ENCODE results near the gene SNX15. TPM values are rescaled to one million over a fixed set of nuclear protein-coding genes. Genes with fewer than 3 reads are reported as not detected.

The SNX15 gene
- total RNA-seq, 3 donors from 2014 or later (not counting 1 experiment from before 2014, with no cell fraction given), result 16.9 to 28.1 (median 27.1) TPM

DNA sequence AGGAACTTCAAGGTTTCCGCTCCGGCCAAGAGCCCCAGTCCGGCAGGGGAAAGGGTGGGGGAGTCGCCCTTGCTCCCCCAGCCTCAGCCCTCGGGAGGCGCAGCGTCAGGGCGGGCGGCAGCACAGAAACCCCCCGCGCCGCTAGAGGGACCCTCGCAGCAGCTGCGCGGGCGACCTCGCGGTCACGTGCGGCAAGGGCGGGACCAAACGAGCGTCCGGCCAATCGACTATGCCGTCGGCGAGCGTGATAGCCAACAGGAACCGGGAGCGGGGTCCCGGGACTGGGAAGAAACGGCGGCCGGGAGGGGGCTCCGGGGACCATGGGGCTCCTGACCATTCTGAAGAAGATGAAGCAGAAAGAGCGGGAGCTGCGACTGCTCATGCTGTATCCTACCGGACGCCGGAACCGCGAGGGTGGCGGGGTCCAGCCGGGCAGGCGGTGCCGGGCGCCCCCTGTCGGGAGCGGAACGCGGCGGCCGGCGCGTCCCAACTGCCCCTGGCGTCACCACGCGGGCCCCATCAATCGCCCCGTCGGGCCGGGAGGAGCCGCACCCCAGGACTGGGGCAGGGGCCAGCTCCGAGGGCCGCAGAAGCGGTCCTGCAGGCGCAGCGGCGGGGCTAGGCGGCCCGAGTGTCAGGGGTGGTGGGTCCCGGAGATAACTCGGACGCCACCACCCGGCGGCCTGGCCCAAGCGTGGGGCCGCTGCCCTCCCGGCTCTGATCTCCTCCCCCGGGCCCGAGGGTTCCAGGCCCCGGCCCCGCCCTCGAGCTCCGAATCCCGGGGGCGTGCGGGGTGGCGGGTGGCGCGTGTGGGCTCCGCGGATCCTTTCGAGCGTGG lies 13.1 kb upstream of the SNX15 start, which contains the start of gene ARL2:
Gene ARL2, plus strand, starts transcription at position 273 of the 838 bp plus-strand sequence. Its CDS starts 48 bp downstream, at position 321.
- ATAC-seq (peak; percentile 77 to 90 (median 85)), DNase-seq (peak; percentile 86 to 94)
- H3K4me3 ChIP-seq (ENCODE audit: low read length), result peak within 1 kb of the TSS; percentile 93
- H3K27ac Mint-ChIP-seq, result peak within 1 kb of the TSS; percentile 95 to 96
- H3K27ac ChIP-seq (ENCODE audit: low read length), result peak within 1 kb of the TSS; percentile 100
- H3K4me3 Mint-ChIP-seq, result peak within 1 kb of the TSS; percentile 95
- no peaks in the 10 kb centered on the region for H3K36me3 Mint-ChIP-seq
- H3K27me3 ChIP-seq (ENCODE audit: control insufficient read depth, insufficient read depth, low read length), result no peaks in the 10 kb centered on the region
- intact Hi-C loops (cut with micrococcal nuclease), result loop anchor here (1.0 to 5.0 kb wide), 4 partner anchors 13 to 167 kb away; partner anchors contain the start of genes SNX15 and ZNHIT2
- no peaks in the 10 kb centered on the region for H3K9me3 Mint-ChIP-seq
- WGBS (ENCODE audit: insufficient coverage), result under 1% methylated on average over 96 of the region's 96 CpGs
- peaks cover 26% of the 10 kb centered on the region for H3K4me1 ChIP-seq (ENCODE audit: control insufficient read depth, insufficient read depth, low read length)
- no peaks in the 10 kb centered on the region for H3K9me3 ChIP-seq (ENCODE audit: control insufficient read depth, insufficient read depth, low read length)
- peaks cover 21 to 29% of the 10 kb centered on the region in 2 donors for H3K4me1 Mint-ChIP-seq
- no peaks in the 10 kb centered on the region for H3K27me3 Mint-ChIP-seq (ENCODE audit: low read depth in 2 of 2)
- TF ChIP-seq, protein P1, sequence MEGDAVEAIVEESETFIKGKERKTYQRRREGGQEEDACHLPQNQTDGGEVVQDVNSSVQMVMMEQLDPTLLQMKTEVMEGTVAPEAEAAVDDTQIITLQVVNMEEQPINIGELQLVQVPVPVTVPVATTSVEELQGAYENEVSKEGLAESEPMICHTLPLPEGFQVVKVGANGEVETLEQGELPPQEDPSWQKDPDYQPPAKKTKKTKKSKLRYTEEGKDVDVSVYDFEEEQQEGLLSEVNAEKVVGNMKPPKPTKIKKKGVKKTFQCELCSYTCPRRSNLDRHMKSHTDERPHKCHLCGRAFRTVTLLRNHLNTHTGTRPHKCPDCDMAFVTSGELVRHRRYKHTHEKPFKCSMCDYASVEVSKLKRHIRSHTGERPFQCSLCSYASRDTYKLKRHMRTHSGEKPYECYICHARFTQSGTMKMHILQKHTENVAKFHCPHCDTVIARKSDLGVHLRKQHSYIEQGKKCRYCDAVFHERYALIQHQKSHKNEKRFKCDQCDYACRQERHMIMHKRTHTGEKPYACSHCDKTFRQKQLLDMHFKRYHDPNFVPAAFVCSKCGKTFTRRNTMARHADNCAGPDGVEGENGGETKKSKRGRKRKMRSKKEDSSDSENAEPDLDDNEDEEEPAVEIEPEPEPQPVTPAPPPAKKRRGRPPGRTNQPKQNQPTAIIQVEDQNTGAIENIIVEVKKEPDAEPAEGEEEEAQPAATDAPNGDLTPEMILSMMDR (IDR thresholded peaks at IDR 0.05), result peak; percentile 97
- peaks cover 7% of the 10 kb centered on the region for H3K36me3 ChIP-seq (ENCODE audit: control insufficient read depth, insufficient read depth, low read length)

- intact Hi-C loops (cut with micrococcal nuclease), result loop anchor here (5.0 kb wide), 2 partner anchors 63 to 167 kb away; no protein-coding TSS in a partner anchor
- H3K4me3 ChIP-seq (ENCODE audit: low read length), result peak overlapping the region; percentile 93
- TF ChIP-seq, protein P1 (IDR thresholded peaks at IDR 0.05), result no peak
- H3K4me1 ChIP-seq (ENCODE audit: control insufficient read depth, insufficient read depth, low read length), result peaks cover 26% of the 10 kb centered on the region
- no peak for DNase-seq
- peak overlapping the region; percentile 100 for H3K27ac ChIP-seq (ENCODE audit: low read length)
- H3K9me3 ChIP-seq (ENCODE audit: control insufficient read depth, insufficient read depth, low read length), result no peaks in the 10 kb centered on the region
- peak in 1 of 3 donors; percentile 0 for ATAC-seq
- Mint-ChIP-seq H3K27ac (peak overlapping the region; percentile 83 to 96), H3K4me1 (peaks cover 21 to 29% of the 10 kb centered on the region in 2 donors), H3K9me3 (no peaks in the 10 kb centered on the region), H3K4me3 (peak overlapping the region; percentile 90), H3K36me3 (no peaks in the 10 kb centered on the region), H3K27me3 (ENCODE audit: low read depth in 2 of 2) (no peaks in the 10 kb centered on the region)
- no peaks in the 10 kb centered on the region for H3K27me3 ChIP-seq (ENCODE audit: control insufficient read depth, insufficient read depth, low read length)
- whole genome bisulfite sequencing (ENCODE audit: insufficient coverage), result 34% methylated on average over 23 of the region's 23 CpGs
- H3K36me3 ChIP-seq (ENCODE audit: control insufficient read depth, insufficient read depth, low read length), result peaks cover 10% of the 10 kb centered on the region
Measured at GRCh38 chr11:65014726-65015227, 12.5 kb upstream of the SNX15 start.

DNA sequence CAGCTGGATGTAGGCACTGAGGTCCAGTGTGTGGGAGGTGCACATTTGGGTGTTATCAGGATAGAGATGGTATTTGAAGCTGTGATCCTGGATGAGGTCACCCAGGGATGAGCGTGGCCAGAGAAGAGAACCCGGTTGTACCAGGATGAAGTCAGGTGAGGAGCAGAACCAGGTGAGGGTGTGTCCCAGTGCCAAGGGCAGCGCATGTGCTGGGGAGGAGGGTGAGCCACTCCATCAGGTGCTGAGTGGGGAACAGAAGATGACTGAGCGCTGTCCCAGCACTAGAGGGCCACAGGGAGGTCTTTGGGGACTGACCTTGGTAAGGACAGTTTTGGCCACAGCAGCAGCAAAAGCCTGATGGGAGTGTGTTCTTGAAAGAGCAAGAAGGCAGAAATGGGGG lies 10.5 kb upstream of the SNX15 start:
- no peak overlapping the region for H3K27ac ChIP-seq (ENCODE audit: low read length)
- no peak overlapping the region for H3K4me3 ChIP-seq (ENCODE audit: low read length)
- intact Hi-C loops (cut with micrococcal nuclease), result no loop called here
- peaks cover 31% of the 10 kb centered on the region for H3K4me1 ChIP-seq (ENCODE audit: control insufficient read depth, insufficient read depth, low read length)
- peak overlapping the region in 1 of 2 donors; percentile 14 for H3K27ac Mint-ChIP-seq
- peak overlapping the region; percentile 7 for H3K4me3 Mint-ChIP-seq
- DNase-seq (no peak), ATAC-seq (no peak)
- H3K27me3 ChIP-seq (ENCODE audit: control insufficient read depth, insufficient read depth, low read length), result no peaks in the 10 kb centered on the region
- peaks cover 16% of the 10 kb centered on the region for H3K36me3 ChIP-seq (ENCODE audit: control insufficient read depth, insufficient read depth, low read length)
- no peaks in the 10 kb centered on the region for H3K9me3 ChIP-seq (ENCODE audit: control insufficient read depth, insufficient read depth, low read length)
- WGBS (ENCODE audit: insufficient coverage), result 98% methylated on average over 4 of the region's 4 CpGs
- H3K9me3 Mint-ChIP-seq, result no peaks in the 10 kb centered on the region
- no peaks in the 10 kb centered on the region for H3K36me3 Mint-ChIP-seq
- H3K4me1 Mint-ChIP-seq, result peaks cover 21 to 29% of the 10 kb centered on the region in 2 donors
- H3K27me3 Mint-ChIP-seq (ENCODE audit: low read depth in 2 of 2), result no peaks in the 10 kb centered on the region
- TF ChIP-seq, protein P1 (IDR thresholded peaks at IDR 0.05), result no peak

Data from natural killer cell (primary cell).